ENCODE measurements around the gene ADAMTS2.

DNA sequence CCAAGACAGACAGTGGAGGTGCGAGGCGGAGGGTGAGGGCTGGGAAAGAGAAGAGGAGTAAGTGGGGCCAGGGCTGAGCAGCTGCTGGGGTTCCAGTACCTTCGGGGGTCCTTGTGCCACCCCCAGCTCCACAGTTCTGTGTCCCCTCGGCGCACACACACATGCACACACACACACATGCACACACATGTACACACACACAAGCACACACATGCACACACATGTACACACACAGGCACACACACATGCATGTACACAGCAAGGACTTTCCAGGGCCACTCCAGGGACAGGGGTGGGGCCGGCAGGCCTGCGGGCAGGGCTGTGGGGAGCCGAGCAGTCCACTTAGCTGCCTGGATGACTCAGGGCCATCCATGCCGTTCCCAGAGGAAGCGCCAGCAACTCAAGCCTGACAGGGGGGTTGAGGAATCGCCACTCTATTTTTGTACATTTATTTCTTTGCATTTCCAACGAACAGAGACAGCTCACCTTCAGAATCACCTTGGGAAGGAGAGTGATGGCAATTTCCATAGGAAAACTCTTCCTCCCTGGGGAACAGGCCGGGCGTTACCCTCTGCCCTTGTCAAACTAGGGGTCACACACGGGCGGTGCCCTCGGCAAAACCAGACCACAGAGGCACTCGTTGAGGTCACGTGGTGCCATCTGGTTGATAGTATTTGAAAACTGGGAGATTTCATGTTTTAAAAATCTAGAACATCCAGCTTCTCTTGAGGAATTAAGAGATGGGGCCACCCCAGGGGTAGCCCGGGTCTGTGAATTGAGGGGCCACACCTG, 135.7 kb downstream of the ADAMTS2 start:
- TF ChIP-seq POLR2AphosphoS5 (IDR thresholded peaks at IDR 0.05) (no peak), POLR2A (IDR thresholded peaks at IDR 0.05) (no peak), CTCF (IDR thresholded peaks at IDR 0.05 in 8 of 11, conservative IDR thresholded peaks at IDR 0.05 in 3 of 11) (no peak)
